GM21737 (cell line): ENCODE data around the gene KPNB1.

ENCODE experiments used
- ATAC-seq: cut with Tn5 transposase; IDR thresholded peaks from one replicate; pipeline ENCODE4 v1.9.1; 2021; ENCODE audit warnings: mild to moderate bottlenecking, moderate library complexity; ENCODE audit not compliant: unreplicated experiment

The KPNB1 gene

DNA sequence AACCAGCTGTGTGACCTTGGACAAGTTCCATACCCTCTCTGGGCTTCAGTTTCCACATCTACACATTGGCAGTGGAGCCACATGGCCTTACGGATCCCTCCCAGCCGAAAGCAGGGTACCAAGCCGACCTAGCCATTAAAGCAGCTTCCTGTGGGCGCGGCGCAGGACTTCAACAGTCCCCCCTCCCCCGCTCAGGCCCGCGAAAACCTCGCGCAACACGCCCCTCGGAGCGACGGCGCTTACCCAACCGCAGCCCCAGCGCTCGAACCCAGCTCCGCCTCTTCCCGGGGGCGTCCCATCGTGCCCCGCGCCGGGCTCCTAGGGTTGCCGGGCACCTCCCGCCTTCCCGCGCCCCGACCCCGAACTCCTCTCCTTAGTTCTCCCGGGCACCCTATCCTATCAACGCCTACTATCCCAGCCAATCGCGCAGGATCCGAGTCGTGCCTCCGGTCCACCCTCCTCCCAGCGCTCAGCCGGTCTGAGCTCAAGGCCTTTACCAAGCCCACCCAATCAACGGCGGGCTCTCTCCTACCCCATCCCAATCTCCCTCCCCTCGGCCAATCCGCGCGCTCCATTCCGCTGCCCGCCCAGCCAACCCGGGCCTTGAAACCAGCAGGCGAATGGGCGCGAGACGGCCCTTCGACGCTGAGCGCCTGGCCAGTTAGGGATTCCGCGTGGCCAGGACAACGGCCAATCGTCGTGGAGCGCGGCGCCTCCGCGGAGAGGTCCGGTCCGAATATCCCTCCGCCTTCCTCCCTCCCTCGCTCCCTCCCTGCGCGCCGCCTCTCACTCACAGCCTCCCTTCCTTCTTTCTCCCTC, at the start of gene KPNB1:
Gene KPNB1 (plus strand): TSS at position 767 of the 819 bp plus-strand sequence. CDS start 326 bp downstream, outside the sequence.
- ATAC-seq: peak; percentile 80

- ATAC-seq: no peak
Observed at GRCh38 chr17:47603830-47604597, 45.7 kb upstream of the KPNB1 start.

DNA sequence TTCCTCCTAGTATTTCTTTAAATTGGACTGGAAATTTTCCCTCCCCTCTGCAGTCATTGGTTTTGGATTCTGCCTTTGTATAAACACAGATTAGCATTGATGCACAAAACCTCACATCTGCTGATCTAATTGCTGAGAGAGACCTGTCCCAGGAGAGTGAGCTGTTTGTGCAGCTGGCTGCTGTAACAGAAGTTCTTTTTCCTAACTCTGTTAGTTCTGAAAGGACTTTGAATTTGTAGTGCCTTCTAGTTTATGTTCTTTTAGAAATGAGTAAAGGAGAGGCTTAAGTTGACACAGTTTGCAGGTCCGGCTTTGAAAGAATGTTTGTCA, 45.2 kb upstream of the KPNB1 start:
- ATAC-seq: no peak

DNA sequence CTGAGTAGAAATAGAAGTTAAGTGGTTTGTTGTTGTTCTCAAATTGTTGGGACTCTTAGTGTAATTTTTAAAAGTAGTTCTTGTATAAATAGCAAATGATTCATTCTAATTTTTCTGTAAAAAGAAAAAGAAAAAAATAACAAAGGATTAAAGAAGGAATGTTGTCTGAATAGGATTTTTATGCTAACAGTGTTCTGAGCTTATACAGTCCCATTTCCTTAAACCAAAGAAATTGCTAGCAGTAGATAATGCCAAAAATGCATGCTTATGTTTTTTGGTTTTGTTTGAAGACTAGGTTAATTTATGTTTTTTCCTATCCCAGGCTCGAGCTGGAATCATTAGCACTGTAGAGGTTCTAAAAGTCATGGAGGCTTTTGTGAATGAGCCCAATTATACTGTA, 44.7 kb upstream of the KPNB1 start:
- ATAC-seq: no peak

DNA sequence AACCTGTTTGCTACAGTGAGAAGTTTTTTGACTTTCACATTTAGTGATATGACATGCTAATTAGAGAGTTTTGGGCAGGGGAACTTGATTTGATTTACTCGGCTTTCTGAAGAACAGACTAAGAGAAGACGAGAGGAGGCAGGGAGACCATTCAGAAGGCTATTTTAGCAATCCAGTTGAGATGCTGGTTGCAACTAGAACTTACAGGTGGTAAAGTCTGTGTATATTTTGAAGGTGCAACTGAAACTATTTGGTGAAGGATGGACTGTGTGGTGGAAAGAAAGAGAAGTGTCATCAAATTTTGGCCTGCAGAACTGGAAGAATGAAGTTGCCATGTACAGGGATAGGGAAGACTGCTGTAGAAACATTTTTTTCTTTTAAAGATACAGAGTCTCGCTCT, 42.2 kb upstream of the KPNB1 start:
- no peak for ATAC-seq

- no peak for ATAC-seq
Observed at GRCh38 chr17:47611372-47612350, 38.1 kb upstream of the KPNB1 start.

DNA sequence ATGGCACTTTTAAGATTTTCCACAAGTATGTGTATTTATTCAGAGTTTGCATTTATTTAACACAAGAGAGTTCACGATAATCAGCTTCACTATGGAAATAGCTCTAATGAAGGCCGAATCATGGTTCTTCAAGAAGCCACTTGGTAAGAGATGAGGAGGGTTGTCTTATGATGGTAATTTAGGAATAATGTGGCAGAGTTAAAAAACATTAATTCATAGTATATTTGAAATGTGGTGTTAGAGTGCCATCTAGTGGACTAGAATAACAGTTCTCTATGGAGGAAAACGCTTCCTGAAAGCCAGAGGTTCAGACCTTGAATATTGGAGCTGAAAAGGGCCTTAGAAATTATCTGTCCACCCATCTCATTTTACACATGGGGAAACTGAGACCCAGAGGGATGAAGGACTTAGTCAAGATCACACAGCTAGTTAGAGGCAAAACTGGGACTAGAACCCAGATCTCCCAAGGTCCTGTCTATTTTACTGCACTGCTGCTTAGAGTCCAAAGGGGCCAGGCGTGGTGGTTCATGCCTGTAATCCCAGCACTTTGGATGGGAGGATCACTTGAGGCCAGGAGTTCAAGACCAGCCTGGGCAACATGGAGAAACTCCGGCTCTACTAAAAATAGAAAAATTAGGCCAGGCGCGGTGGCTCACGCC, 33.8 kb upstream of the KPNB1 start:
- ATAC-seq: no peak

DNA sequence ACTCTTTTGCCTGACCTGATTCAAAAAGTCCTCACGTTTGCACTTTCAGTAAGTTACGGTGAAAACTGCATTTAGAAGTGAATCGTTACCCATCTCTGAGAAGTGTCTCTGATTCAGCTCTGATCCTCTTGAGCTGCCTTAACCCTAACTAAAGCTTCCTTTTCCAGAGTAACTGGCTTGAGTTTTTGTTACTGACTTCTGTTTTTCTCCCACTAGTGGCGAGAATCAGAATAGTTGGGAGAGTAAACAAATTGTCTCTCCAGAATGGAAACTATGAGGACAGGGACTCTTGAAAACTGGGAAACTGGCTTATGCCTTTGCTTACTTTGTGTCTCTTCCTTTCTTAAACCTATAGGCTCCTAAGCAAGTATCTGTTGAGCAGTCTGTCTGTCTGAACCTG, 31.3 kb upstream of the KPNB1 start:
- ATAC-seq: no peak

DNA sequence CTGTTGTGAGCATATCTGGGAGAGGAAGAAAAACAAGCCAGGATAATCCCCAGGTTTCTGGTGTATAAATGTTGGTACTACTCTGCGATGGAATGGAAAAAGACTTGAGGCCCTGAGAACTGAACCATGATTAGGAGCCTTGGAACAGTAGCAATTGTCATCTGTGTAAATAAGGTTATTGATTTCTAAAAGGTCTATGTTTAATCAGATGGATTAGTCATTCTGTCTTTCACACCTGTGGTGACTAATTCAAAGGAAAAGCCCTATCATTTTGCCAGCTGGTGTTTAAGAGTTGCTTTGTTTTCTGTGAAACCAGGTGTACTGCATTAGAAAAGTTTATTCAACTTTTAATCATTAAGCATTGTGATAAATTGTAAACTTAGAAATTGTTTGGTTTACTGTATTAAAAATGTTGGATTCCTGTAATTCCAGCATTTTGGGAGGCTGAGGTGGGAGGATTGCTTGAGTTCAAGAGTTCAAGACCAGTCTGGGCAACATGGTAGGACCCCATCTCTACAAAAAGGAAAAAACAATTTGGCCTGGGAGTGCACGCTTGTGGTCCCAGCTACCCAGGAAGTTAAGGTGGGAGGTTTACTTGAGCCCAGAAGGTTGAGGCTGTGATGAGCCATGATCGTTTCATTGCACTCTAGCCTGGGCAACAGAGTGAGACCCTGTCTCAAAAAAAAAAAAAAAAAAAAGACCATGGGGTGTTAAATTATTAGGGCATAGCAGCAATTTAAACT, 29.0 kb upstream of the KPNB1 start:
- ATAC-seq: no peak

DNA sequence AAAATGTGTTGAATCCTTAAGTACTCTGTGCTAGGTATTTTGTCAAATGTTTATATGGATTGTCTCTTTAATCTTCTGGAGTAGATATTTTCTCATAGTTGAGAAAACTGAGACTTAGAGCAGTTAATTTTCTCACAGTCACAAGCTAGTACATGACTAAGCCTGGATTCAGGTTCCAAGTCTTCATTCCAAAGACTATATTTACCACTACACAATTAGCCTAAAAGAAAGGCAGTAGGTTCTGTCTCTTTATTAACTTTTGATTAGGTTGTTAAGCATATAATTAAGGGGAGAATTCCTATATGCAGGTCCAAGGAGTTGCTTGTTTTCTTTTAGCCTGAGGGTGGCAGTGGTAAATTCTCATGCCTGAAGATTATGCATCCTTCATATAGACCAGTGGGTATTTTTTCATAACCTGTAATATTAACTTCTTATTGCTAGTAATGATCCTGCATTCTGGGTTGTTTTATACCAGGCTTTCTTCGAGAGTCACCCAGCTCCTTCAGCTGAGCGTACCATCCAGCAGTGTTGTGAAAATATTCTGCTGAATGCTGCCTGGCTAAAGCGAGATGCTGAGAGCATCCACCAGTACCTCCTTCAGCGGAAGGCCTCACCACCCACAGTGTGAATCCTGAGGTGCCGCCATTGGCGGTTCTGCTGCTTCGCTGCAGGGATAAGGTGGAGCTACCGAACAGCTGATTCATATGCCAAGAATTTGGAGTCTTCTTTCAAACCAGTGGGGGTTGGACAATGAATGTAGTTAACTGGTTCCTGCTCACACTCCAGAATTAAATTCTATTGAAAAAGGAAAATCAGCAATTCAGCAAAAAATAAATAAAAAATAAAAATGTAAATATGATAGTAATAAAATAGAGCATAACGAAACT, 28.2 kb upstream of the KPNB1 start:
- no peak for ATAC-seq

DNA sequence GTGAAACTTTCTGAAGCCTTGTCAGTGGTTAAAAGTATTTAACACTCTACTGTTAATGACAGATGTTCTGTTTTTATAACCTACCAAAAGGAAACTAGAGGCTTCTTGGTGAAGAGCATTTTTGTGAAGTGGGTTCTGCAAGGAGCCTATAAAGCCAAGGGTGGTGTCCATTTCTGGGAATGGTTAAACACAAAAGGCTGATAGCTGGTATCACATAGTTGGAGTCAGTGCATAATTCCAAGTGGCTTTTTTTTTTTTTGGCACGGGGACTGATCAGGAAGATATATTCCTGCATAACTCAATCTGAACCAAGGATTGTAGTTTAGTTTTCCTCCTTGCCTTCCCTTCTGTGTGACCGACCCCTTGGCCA, 27.6 kb upstream of the KPNB1 start:
- ATAC-seq: no peak

- no peak for ATAC-seq
Observed at GRCh38 chr17:47624727-47625068, 25.0 kb upstream of the KPNB1 start.

GRCh38 chr17:47628014-47628566, 21.6 kb upstream of the KPNB1 start:
- ATAC-seq: no peak

GRCh38 chr17:47629826-47630225, 19.9 kb upstream of the KPNB1 start:
- no peak for ATAC-seq

GRCh38 chr17:47630614-47631013, 19.1 kb upstream of the KPNB1 start:
- no peak for ATAC-seq

GRCh38 chr17:47632991-47633390, 16.7 kb upstream of the KPNB1 start:
- no peak for ATAC-seq

- ATAC-seq: no peak
Observed at GRCh38 chr17:47633996-47634395, 15.7 kb upstream of the KPNB1 start.

DNA sequence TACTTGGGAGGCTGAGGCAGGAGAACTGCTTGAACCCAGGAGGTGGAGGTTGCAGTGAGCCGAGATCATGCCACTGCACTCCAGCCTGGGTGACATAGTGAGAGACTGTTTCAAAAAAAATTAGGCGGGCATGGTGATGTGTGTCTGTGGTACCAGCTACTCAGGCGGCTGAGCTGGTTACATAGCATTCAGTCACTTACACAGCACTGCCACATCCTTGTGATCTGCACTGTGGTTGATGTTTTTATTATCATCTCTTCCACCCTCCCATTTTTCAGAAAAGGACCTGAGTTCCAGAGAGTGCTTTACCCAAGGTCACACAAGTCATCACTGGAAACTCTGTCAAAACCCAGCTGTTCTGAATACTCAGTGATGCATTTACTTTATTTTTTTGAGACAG, 14.8 kb upstream of the KPNB1 start:
- no peak for ATAC-seq

GRCh38 chr17:47635734-47636133, 14.0 kb upstream of the KPNB1 start:
- ATAC-seq: no peak
